ENCODE measurements around the gene ZFPL1. TPM values are rescaled to one million over a fixed set of nuclear protein-coding genes. Genes with fewer than 3 reads are reported as not detected.

Gene ZFPL1
- total and polyA plus RNA-seq, 3 donors from 2014 or later, result 52.7 to 70.6 (median 57.2) TPM

DNA sequence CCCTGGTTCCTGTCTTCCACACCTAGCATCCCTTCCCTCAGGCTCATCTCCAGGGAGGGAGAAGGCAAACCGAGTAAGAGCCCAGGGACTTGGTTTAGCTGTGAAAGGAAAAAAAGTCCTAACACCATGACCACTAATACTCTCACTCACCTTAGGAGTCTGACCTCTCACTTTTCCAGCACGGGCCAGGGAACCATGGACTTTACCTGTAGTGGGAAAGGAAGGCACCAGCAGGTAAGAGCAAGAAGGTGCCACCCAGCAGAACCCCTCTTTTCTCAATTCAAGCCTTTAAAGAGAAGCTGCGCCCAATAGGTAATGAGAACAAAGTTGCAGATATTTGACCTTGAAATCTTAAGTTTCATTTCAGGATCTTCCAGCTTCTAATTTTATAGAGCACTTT, 36.8 kb downstream of the ZFPL1 start:
- Histone ChIP-seq H3K27me3 (no peaks in the 10 kb centered on the region), H3K9me3 (no peaks in the 10 kb centered on the region), H3K4me3 (no peak overlapping the region), H3K4me1 (peaks cover 20% of the 10 kb centered on the region), H3K27ac (peak overlapping the region in 1 of 2 donors; percentile 88), H3K36me3 (ENCODE audit: low read depth, missing control alignments) (no peaks in the 10 kb centered on the region)
- WGBS, 2 donors, result 67 to 70% methylated on average over 3 of the region's 3 CpGs
- no peak for TF ChIP-seq POLR2A (IDR thresholded peaks at IDR 0.05)
- TF ChIP-seq, protein P1, sequence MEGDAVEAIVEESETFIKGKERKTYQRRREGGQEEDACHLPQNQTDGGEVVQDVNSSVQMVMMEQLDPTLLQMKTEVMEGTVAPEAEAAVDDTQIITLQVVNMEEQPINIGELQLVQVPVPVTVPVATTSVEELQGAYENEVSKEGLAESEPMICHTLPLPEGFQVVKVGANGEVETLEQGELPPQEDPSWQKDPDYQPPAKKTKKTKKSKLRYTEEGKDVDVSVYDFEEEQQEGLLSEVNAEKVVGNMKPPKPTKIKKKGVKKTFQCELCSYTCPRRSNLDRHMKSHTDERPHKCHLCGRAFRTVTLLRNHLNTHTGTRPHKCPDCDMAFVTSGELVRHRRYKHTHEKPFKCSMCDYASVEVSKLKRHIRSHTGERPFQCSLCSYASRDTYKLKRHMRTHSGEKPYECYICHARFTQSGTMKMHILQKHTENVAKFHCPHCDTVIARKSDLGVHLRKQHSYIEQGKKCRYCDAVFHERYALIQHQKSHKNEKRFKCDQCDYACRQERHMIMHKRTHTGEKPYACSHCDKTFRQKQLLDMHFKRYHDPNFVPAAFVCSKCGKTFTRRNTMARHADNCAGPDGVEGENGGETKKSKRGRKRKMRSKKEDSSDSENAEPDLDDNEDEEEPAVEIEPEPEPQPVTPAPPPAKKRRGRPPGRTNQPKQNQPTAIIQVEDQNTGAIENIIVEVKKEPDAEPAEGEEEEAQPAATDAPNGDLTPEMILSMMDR (IDR thresholded peaks at IDR 0.05), result no peak
- intact Hi-C loops (cut with DNase I; ENCODE audit: low total_unique reads), result no loop called here
- no peak for DNase-seq

DNA sequence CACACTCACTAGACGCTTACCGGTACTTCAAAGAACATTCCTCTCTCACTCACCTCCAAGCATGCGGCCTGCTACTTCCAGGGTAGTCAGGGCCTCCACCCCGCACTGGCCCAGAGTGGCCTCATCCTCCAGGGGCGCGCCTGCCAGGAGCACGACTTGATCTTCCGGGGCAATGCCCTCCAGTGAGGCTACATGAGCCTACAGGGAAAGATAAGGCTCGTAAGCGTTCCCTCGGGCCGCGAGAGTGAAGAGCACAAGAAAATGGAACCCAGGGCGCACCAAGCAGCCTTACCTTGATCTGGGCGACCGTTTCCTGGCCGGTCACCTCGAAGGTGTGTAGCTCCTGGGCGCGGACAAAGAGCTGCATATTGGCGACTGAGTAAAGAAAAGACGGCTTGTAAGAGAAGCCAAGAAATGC, 37.4 kb downstream of the ZFPL1 start:
- intact Hi-C loops (cut with DNase I; ENCODE audit: low total_unique reads), result no loop called here
- Histone ChIP-seq H3K9me3 (no peaks in the 10 kb centered on the region), H3K36me3 (ENCODE audit: low read depth, missing control alignments) (no peaks in the 10 kb centered on the region), H3K27me3 (no peaks in the 10 kb centered on the region), H3K4me1 (peaks cover 16% of the 10 kb centered on the region), H3K4me3 (peak overlapping the region; percentile 78 to 85), H3K27ac (peak overlapping the region; percentile 80 to 88)
- DNase-seq, result no peak
- WGBS, 2 donors, result 0 to 1% methylated on average over 13 to 22 of the region's 22 CpGs
- TF ChIP-seq POLR2A (IDR thresholded peaks at IDR 0.05), result no peak
- TF ChIP-seq, protein P1 (IDR thresholded peaks at IDR 0.05), result no peak

DNA sequence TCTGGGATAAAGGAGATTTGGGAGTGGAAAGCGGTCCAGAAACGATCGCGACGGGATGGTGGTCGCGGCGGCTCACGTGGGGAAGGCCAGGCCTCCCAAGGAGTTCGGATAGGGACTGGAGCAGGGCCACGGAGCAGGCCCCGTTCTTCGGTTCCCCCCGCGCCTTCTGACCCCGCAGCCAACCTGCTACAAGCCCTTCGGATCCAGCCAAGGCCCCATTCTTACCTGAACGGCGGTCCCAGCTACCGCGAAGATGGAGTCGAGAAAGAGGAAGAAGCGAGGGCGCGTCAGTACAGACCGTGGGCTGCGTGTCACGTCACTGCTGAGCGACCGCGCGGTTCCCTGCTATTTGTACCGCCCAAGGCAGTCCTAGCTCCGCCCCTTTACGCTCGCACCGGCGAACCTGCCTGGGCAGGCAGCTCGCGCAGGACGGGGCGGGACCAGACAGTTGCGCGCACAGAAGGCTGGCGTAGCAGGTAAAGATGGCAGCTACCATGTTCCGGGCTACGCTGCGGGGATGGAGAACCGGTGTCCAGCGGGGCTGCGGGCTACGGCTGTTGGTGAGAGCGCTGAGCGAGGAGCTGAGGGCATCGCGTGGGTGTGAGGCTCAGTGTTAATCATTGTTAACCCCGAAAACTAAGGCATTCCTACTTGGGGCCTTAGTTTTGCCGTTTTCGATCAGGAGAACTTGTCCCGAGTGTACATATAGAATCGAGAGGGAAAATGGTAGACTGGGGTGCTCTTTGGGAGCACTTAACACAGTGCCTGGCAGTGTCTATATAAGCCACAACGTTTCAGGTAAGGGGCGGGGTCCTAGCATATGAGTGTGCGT, 38.1 kb downstream of the ZFPL1 start, which contains the start of the genes FAU and MRPL49:
Gene FAU (minus strand): TSS at position 270 of the 832 bp plus-strand sequence. CDS start 321 bp downstream, outside the sequence.
Gene MRPL49 (plus strand): TSS at position 457 of the 832 bp plus-strand sequence. CDS start 26 bp downstream, at position 483.
- H3K27ac ChIP-seq, result peak within 1 kb of the TSS; percentile 80 to 88
- DNase-seq, result peak; percentile 100
- H3K9me3 ChIP-seq, result no peaks in the 10 kb centered on the region
- H3K4me3 ChIP-seq, result peak within 1 kb of the TSS; percentile 78 to 85
- no peaks in the 10 kb centered on the region for H3K27me3 ChIP-seq
- no peaks in the 10 kb centered on the region for H3K36me3 ChIP-seq (ENCODE audit: low read depth, missing control alignments)
- H3K4me1 ChIP-seq, result peaks cover 12% of the 10 kb centered on the region
- intact Hi-C loops (cut with DNase I; ENCODE audit: low total_unique reads), result no loop called here
- TF ChIP-seq, protein P1 (IDR thresholded peaks at IDR 0.05), result no peak
- TF ChIP-seq POLR2A (IDR thresholded peaks at IDR 0.05), result peak; percentile 79
- 0 to 1% methylated on average over 37 to 64 of the region's 64 CpGs for WGBS, 2 donors

DNA sequence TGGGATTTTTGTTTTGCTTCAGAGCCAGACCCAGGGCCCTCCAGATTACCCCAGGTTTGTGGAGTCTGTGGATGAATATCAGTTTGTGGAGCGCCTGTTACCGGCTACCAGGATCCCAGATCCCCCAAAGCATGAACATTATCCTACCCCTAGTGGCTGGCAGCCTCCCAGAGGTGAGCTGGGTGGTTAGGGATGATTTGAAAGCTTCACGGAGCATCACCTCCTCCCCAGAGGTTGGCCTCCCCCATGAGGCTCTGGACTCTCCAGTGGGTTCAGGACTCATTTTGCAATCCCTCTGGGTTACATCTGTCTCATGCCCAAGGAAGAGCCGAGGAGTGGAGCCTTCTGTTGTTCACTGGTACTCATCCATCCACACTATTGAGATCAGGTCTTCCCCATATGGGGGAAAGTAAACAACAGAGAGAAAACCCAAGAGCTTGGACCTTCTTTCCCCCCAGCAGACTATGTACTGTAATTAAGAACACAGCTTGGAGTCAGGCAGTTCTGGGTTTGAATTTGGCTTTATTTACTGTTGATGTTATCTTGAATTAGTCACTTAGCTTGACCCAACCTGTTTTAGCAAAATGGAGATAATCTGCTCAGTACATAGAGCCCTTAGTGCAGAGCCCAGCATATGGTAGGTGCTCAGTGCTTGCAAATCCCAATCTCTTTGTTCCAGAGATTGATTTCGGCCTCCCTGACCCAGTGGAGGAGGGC, 40.6 kb downstream of the ZFPL1 start:
- Histone ChIP-seq H3K4me3 (no peak overlapping the region), H3K27me3 (no peaks in the 10 kb centered on the region), H3K36me3 (ENCODE audit: low read depth, missing control alignments) (no peaks in the 10 kb centered on the region), H3K27ac (no peak overlapping the region), H3K4me1 (peaks cover 12% of the 10 kb centered on the region), H3K9me3 (no peaks in the 10 kb centered on the region)
- TF ChIP-seq, protein P1 (IDR thresholded peaks at IDR 0.05), result no peak
- no peak for TF ChIP-seq POLR2A (IDR thresholded peaks at IDR 0.05)
- 76 to 96% methylated on average over 2 to 5 of the region's 5 CpGs for WGBS, 2 donors
- intact Hi-C loops (cut with DNase I; ENCODE audit: low total_unique reads), result no loop called here
- DNase-seq, result no peak
